ENCODE measurements around the gene LRP1. TPM values are rescaled to one million over a fixed set of nuclear protein-coding genes. Genes with fewer than 3 reads are reported as not detected.

Gene LRP1
- total RNA-seq, 1 experiment from 2014 or later, result 28.4 TPM

DNA sequence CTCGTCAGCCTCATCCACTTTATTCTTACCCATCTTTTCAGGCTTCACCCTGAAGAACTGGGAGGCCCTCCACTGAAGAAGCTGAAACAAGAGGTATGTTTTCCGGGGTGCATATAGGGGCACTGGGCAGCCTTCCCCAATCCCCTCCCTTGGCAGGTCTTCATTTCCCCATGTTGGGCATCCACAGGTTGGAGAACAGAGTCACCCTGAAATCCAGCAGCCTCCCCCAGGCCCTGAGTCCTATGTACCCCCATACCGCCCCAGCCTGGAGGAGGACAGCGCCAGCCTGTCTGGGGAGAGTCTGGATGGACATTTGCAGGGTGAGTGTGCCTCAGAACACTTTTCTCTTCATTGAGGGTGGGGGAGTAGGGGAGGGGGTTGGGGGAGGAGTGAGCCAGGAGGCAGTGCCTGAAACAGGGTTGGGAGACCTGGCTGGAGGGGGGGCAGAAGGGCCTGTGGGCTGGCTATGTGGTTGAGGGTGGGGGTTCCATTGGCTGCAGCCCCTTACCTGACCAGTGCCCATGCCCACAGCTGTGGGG lies 35.3 kb upstream of the LRP1 start:
- no peak for DNase-seq (ENCODE audit: low read depth)
- in situ Hi-C loops (cut with HindIII; ENCODE audit: low pct_unique_long_range_greater_than_20kb, low sequenced_read_pairs), result no loop called here

GRCh38 chr12:57093415-57094207 lies 34.7 kb upstream of the LRP1 start:
- in situ Hi-C loops (cut with HindIII; ENCODE audit: low pct_unique_long_range_greater_than_20kb, low sequenced_read_pairs), result no loop called here
- no peak for DNase-seq (ENCODE audit: low read depth)

DNA sequence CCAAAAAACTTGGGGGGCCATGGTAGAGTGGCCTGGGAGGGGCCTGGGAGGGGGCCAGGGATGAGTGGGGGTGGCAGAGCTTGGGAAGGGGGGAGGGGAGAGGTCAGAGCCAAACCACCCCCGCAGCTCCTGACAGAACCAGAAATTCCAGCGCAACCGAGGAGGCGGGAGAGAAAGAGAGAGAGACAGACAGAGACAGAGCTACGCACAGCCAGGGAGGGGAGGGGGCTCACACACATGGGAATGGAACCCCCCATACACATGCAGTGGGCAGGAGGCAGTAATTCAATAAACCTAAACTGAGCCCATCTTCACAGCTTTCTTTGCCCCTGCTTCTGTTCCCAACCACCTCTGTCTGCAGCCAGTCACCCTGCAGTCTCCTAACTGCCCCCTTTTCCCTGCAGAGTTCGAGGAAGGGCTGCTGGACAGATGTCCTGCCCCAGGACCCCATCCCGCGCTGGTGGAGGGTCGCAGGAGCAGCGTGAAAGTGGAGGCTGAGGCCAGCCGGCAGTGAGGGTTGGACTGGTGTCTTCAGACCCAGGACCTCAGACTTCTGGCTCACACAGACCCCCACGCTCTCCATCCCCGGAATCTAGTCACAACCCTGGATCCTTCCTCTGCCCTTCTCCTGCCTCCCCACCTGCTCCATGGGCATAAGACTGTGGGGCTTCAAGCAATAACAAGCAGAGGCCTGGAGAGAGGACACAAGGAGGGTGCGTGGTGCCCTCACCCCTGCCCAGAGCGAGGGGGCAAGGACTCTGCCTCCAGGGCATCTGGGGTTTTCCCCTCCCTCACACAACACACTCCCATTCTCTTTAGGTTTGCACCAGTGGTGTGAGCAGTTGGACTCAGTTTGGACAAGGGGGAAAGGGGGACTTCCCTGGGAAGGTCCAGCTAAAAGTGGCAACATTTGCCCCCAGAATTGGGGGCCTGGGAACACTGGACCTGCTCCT lies 33.8 kb upstream of the LRP1 start:
- no peak for DNase-seq (ENCODE audit: low read depth)
- in situ Hi-C loops (cut with HindIII; ENCODE audit: low pct_unique_long_range_greater_than_20kb, low sequenced_read_pairs), result no loop called here

DNA sequence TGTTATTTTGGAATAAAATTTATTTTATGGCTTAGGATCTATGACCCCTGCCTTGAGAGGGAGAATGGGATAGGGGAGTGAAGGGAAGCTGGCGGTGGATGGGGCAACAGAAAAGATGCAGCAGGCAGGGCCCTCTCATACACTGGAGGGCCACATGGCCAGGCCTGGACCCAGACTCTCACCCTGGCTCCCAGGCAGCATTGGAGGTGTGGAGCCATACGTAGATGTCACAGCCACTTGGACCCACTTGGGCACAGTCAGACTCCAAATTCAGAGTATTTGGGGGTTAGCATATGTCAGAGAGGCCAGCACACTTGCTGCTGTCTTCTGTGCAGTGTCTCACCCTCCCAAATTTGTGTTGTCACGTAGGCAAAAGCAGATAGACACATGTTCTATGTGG lies 32.8 kb upstream of the LRP1 start:
- no peak for DNase-seq (ENCODE audit: low read depth)
- in situ Hi-C loops (cut with HindIII; ENCODE audit: low pct_unique_long_range_greater_than_20kb, low sequenced_read_pairs), result no loop called here

- in situ Hi-C loops (cut with HindIII; ENCODE audit: low pct_unique_long_range_greater_than_20kb, low sequenced_read_pairs), result no loop called here
- peak; percentile 81 for DNase-seq (ENCODE audit: low read depth)
Measured at GRCh38 chr12:57096099-57096572, 32.1 kb upstream of the LRP1 start.

- no peak for DNase-seq (ENCODE audit: low read depth)
- in situ Hi-C loops (cut with HindIII; ENCODE audit: low pct_unique_long_range_greater_than_20kb, low sequenced_read_pairs), result no loop called here
Measured at GRCh38 chr12:57096748-57097553, 31.3 kb upstream of the LRP1 start.

GRCh38 chr12:57097554-57097835 lies 30.8 kb upstream of the LRP1 start:
- in situ Hi-C loops (cut with HindIII; ENCODE audit: low pct_unique_long_range_greater_than_20kb, low sequenced_read_pairs), result no loop called here
- DNase-seq (ENCODE audit: low read depth), result no peak

- no peak for DNase-seq (ENCODE audit: low read depth)
- in situ Hi-C loops (cut with HindIII; ENCODE audit: low pct_unique_long_range_greater_than_20kb, low sequenced_read_pairs), result no loop called here
Measured at GRCh38 chr12:57098546-57098945, 29.7 kb upstream of the LRP1 start.

GRCh38 chr12:57099047-57099714 lies 29.1 kb upstream of the LRP1 start:
- in situ Hi-C loops (cut with HindIII; ENCODE audit: low pct_unique_long_range_greater_than_20kb, low sequenced_read_pairs), result no loop called here
- DNase-seq (ENCODE audit: low read depth), result no peak

GRCh38 chr12:57099766-57100165 lies 28.5 kb upstream of the LRP1 start:
- DNase-seq (ENCODE audit: low read depth), result no peak
- in situ Hi-C loops (cut with HindIII; ENCODE audit: low pct_unique_long_range_greater_than_20kb, low sequenced_read_pairs), result no loop called here

- DNase-seq (ENCODE audit: low read depth), result peak; percentile 54
- in situ Hi-C loops (cut with HindIII; ENCODE audit: low pct_unique_long_range_greater_than_20kb, low sequenced_read_pairs), result no loop called here
Measured at GRCh38 chr12:57101892-57102695, 26.2 kb upstream of the LRP1 start.

DNA sequence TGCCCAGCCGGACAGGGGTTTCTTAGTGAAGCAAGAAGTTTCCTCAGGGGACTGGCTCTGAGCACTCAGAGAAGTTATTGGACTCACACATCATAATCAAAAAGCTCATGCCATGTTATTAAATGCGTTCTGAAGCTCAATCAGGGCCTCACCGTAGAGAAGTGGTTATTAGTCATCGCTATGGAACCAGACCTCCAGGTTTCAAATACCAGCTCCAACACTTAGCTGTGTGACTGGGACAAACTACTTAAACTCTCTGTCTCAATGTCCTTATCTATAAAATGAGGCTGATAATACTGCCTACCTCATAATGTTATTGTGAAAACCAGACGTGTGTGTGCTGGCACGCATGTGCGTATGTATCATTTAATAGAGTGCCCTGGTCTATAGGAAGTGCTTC lies 24.4 kb upstream of the LRP1 start:
- no peak for DNase-seq (ENCODE audit: low read depth)
- in situ Hi-C loops (cut with HindIII; ENCODE audit: low pct_unique_long_range_greater_than_20kb, low sequenced_read_pairs), result no loop called here

GRCh38 chr12:57104292-57104910 lies 23.9 kb upstream of the LRP1 start:
- no peak for DNase-seq (ENCODE audit: low read depth)
- in situ Hi-C loops (cut with HindIII; ENCODE audit: low pct_unique_long_range_greater_than_20kb, low sequenced_read_pairs), result no loop called here

DNA sequence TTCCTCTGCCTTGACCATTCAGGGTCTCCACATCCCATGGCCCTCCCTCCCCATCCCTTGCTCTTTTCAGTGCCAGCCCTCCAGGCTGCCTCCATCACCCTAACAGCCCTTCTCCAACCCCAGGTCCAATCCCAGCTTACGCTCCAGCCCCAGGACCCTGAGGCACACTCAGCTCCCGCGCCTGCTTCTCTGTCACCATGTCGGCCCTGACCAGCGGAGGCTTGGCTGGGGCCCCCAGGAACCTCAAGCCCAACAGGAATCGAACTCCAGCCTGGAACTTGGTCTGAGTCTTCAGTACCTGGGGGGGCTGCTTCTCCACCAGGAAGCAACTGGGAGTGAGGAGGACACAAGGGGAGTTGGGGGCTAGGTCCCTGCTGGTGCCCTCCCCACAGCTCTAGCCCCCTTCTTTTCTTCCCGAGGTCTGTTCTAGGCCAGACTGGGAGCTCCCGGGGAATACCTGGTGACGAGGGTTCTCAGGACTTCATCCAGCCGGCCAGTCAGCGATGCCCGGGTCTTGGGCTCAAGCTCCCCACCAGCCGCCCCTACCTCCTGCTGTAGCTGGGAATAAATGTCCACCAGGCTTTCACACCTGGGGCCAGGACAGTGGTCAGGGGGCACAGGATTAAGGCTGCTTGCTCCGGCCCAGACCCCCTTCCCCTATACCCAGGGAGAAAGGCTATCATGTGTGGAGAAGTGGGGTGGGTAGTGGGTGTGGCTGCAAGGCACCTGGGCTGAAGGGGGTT lies 23.1 kb upstream of the LRP1 start:
- in situ Hi-C loops (cut with HindIII; ENCODE audit: low pct_unique_long_range_greater_than_20kb, low sequenced_read_pairs), result no loop called here
- no peak for DNase-seq (ENCODE audit: low read depth)

- no peak for DNase-seq (ENCODE audit: low read depth)
- in situ Hi-C loops (cut with HindIII; ENCODE audit: low pct_unique_long_range_greater_than_20kb, low sequenced_read_pairs), result no loop called here
Measured at GRCh38 chr12:57106021-57106708, 22.1 kb upstream of the LRP1 start.
